GM23338 (cell line): ENCODE measurements around the gene NHEJ1.

Experiments
- CREB1 ChIP-seq: fragments of 250-450 bp; sonication (Bioruptor Pico); IDR thresholded peaks from 2 replicates; pipeline ENCODE4 v1.5.0; 2020; ENCODE audit warnings: low read depth, mild to moderate bottlenecking, moderate library complexity
- EZH2 ChIP-seq: fragments of 200-600 bp; sonication (generic); IDR thresholded peaks from one replicate; pipeline ENCODE4 v1.8.0; 2017; ENCODE audit warnings: antibody characterized with exemption, mild to moderate bottlenecking, low read depth; ENCODE audit not compliant: unreplicated experiment
- EZH2phosphoT487 ChIP-seq: fragments of 200-600 bp; sonication (generic); IDR thresholded peaks from one replicate; pipeline ENCODE4 v1.8.1; 2018; ENCODE audit warnings: antibody characterized with exemption; ENCODE audit not compliant: unreplicated experiment
- POLR2AphosphoS5 ChIP-seq: IDR thresholded peaks from 2 replicates; pipeline ENCODE4 v1.6.1; 2016; ENCODE audit warnings: antibody characterized with exemption, low read depth
- TF ChIP-seq, protein P1 (sequence below), 2 experiments: fragments of 200-600 bp in 1 of 2; sonication (generic) in 1 of 2; conservative IDR thresholded peaks; 2 replicates each; pipeline versions ENCODE4 v1.5.1 to v1.6.1; 2016 to 2017; ENCODE audit warnings: antibody characterized with exemption in 2 of 2, low read depth in 2 of 2, mild to moderate bottlenecking in 2 of 2, moderate library complexity in 1 of 2

DNA sequence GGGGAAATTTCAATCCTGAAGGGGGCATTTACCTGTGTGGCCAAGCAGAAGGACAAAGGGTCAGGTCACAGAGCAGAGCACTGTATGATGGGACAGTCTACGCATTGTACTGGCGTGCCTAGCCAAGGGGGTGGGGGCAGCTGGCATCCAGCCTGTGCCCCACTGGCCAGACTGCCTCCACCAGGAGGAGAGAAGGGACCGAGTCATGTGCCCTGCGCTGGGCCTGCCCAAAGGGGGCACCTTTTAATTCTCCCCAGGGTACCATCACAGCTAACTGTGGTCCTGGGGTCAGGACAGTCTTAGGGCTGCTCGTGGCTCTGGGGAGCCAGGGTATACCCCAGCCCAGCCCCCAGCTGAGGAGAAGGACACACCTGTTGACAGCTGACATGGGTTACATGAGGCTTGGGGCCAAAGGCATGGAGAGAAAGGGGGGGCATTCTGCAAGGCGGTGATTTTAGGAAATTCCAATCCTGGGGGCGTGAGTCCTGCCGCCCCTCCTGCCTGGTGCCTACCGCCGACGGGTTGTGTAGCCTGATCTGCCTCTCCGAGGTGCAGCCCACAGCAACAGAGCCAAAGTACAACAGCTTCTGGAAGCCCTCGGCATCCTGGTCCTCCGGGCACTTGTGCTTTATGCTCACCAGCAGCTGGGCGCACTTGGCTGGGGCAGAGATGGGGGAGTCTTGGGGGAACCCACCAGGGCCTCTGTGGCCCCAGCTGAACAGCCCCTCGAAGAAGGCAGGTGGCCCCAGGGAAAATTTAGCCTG lies 130.3 kb downstream of the NHEJ1 start:
- TF ChIP-seq EZH2 (no peak), EZH2phosphoT487 (no peak), CREB1 (CRISPR knock-in tag) (no peak), POLR2AphosphoS5 (no peak)
- TF ChIP-seq, protein P1, sequence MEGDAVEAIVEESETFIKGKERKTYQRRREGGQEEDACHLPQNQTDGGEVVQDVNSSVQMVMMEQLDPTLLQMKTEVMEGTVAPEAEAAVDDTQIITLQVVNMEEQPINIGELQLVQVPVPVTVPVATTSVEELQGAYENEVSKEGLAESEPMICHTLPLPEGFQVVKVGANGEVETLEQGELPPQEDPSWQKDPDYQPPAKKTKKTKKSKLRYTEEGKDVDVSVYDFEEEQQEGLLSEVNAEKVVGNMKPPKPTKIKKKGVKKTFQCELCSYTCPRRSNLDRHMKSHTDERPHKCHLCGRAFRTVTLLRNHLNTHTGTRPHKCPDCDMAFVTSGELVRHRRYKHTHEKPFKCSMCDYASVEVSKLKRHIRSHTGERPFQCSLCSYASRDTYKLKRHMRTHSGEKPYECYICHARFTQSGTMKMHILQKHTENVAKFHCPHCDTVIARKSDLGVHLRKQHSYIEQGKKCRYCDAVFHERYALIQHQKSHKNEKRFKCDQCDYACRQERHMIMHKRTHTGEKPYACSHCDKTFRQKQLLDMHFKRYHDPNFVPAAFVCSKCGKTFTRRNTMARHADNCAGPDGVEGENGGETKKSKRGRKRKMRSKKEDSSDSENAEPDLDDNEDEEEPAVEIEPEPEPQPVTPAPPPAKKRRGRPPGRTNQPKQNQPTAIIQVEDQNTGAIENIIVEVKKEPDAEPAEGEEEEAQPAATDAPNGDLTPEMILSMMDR (conservative IDR thresholded peaks at IDR 0.05; ENCODE audit: low read depth in 2 of 2), result no peak
